ENCODE results near the gene TRERF1. TPM values are rescaled to one million over a fixed set of nuclear protein-coding genes. Genes with fewer than 3 reads are reported as not detected.

Gene TRERF1
- total RNA-seq, 6 experiments from 2014 or later, result 0.29 to 1.2 (median 0.60) TPM

- WGBS (ENCODE audit: insufficient coverage, low coverage, low lambda C conversion rate, missing lambda C conversion rate), result 90% methylated on average over 2 of the region's 5 CpGs
- TF ChIP-seq POLR2A (IDR thresholded peaks at IDR 0.05), result no peak
- Histone ChIP-seq H3K4me1 (no peaks in the 10 kb centered on the region), H3K27me3 (no peaks in the 10 kb centered on the region), H3K4me3 (no peak overlapping the region), H3K27ac (no peak overlapping the region), H3K9me3 (no peaks in the 10 kb centered on the region), H3K36me3 (no peaks in the 10 kb centered on the region)
- intact Hi-C loops (cut with DNase I), result no loop called here
- peak in 1 of 3 donors; percentile 32 for DNase-seq
- no peak for ATAC-seq
These were observed 47.9 kb downstream of the TRERF1 start for GRCh38 chr6:42403831-42404230.

- Histone ChIP-seq H3K9me3 (no peaks in the 10 kb centered on the region), H3K27ac (no peak overlapping the region), H3K4me1 (no peaks in the 10 kb centered on the region), H3K36me3 (no peaks in the 10 kb centered on the region), H3K27me3 (no peaks in the 10 kb centered on the region), H3K4me3 (no peak overlapping the region)
- ATAC-seq (no peak), DNase-seq (peak in 1 of 3 donors; percentile 28)
- TF ChIP-seq CTCF (IDR thresholded peaks at IDR 0.05) (no peak), POLR2A (IDR thresholded peaks at IDR 0.05) (no peak)
- 90% methylated on average over 2 of the region's 7 CpGs for WGBS (ENCODE audit: insufficient coverage, low coverage, low lambda C conversion rate, missing lambda C conversion rate)
- intact Hi-C loops (cut with DNase I), result no loop called here
These were observed 48.3 kb downstream of the TRERF1 start for GRCh38 chr6:42403421-42403820.

- no peak for ATAC-seq
- intact Hi-C loops (cut with DNase I), result no loop called here
- H3K9me3 ChIP-seq, result no peaks in the 10 kb centered on the region
- no peaks in the 10 kb centered on the region for H3K36me3 ChIP-seq
- no peaks in the 10 kb centered on the region for H3K4me1 ChIP-seq
- TF ChIP-seq POLR2A (IDR thresholded peaks at IDR 0.05) (no peak), CTCF (IDR thresholded peaks at IDR 0.05) (no peak)
- DNase-seq, result peak in 1 of 3 donors; percentile 31
- no peaks in the 10 kb centered on the region for H3K27me3 ChIP-seq
- no peak overlapping the region for H3K4me3 ChIP-seq
- H3K27ac ChIP-seq, result no peak overlapping the region
- no CpG with 5 or more reads among the region's 5 CpGs for WGBS (ENCODE audit: insufficient coverage, low coverage, low lambda C conversion rate, missing lambda C conversion rate)
These were observed 49.5 kb downstream of the TRERF1 start for GRCh38 chr6:42402184-42402583.

GRCh38 chr6:42401613-42401951 is 50.1 kb downstream of the TRERF1 start:
- H3K4me3 ChIP-seq, result no peak overlapping the region
- H3K9me3 ChIP-seq, result no peaks in the 10 kb centered on the region
- no peak for TF ChIP-seq POLR2A (IDR thresholded peaks at IDR 0.05)
- H3K27ac ChIP-seq, result no peak overlapping the region
- H3K4me1 ChIP-seq, result no peaks in the 10 kb centered on the region
- WGBS (ENCODE audit: insufficient coverage, low coverage, low lambda C conversion rate, missing lambda C conversion rate), result 68% methylated on average over 2 of the region's 3 CpGs
- no peaks in the 10 kb centered on the region for H3K36me3 ChIP-seq
- H3K27me3 ChIP-seq, result no peaks in the 10 kb centered on the region
- intact Hi-C loops (cut with DNase I), result no loop called here
- ATAC-seq (no peak), DNase-seq (peak in 1 of 3 donors; percentile 42)

GRCh38 chr6:42400886-42401612 is 50.7 kb downstream of the TRERF1 start:
- ATAC-seq (no peak), DNase-seq (peak in 1 of 3 donors; percentile 26)
- Histone ChIP-seq H3K4me1 (no peaks in the 10 kb centered on the region), H3K27me3 (no peaks in the 10 kb centered on the region), H3K9me3 (no peaks in the 10 kb centered on the region), H3K36me3 (no peaks in the 10 kb centered on the region), H3K4me3 (no peak overlapping the region), H3K27ac (no peak overlapping the region)
- intact Hi-C loops (cut with DNase I), result no loop called here
- WGBS (ENCODE audit: insufficient coverage, low coverage, low lambda C conversion rate, missing lambda C conversion rate), result 85% methylated on average over 5 of the region's 8 CpGs
- no peak for TF ChIP-seq POLR2A (IDR thresholded peaks at IDR 0.05)
- no peak for TF ChIP-seq CTCF (IDR thresholded peaks at IDR 0.05)
